ENCODE data around the gene SDHAF1.

SDHAF1 gene

DNA sequence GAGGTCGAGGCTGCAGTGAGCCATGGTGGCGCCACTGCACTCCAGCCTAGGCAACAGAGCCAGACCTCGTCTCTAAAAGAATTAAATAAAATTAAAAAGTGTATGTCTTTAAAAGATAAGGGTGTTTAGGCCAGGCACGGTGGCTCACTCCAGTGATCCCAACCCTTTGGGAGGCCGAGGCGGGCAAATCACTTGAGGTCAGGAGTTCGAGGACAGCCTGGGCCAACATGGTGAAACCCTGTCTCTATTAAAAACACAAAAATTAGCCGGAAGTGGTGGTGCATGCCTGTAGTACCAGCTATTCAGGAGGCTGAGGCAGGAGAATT, 7.5 kb upstream of the SDHAF1 start:
- no peak for DNase-seq

DNA sequence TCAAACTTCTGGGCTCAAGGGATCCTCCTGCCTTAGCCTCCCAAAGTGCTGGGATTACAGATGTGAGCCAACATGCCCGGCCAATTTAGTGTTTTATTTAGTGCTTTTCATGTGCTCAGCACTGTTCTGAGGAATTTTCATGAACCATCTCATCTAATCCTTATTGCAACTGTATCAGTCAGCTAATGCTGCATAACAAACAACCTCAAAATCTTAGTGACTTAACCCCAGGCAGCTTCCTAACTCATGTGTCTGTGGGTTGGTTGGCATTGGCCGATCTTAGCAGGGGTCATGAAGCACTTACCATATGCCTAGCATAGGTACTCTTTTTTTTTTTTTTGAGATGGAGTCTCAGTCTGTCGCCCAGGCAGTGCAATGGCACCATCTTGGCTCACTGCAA, 6.2 kb upstream of the SDHAF1 start:
- DNase-seq, result no peak

DNA sequence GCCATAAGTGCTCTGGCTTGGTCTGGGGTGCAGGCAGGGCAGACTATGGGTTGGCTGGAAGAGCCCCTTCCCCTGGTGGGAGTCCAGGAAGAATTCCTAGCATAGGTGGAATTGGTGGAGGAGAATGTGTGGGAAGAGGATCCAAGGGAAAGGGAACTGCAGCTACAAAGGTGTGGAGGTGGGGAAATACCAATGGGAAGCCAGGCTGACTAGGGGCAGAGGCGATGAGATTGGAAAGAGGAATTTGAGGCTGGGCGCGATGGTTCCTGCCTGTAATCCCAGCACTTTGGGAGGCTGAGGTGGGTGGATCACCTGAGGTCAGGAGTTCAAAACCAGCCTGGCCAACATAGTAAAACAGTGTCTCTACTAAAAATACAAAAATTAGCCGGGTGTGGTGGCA, 4.8 kb upstream of the SDHAF1 start:
- DNase-seq, result no peak

DNA sequence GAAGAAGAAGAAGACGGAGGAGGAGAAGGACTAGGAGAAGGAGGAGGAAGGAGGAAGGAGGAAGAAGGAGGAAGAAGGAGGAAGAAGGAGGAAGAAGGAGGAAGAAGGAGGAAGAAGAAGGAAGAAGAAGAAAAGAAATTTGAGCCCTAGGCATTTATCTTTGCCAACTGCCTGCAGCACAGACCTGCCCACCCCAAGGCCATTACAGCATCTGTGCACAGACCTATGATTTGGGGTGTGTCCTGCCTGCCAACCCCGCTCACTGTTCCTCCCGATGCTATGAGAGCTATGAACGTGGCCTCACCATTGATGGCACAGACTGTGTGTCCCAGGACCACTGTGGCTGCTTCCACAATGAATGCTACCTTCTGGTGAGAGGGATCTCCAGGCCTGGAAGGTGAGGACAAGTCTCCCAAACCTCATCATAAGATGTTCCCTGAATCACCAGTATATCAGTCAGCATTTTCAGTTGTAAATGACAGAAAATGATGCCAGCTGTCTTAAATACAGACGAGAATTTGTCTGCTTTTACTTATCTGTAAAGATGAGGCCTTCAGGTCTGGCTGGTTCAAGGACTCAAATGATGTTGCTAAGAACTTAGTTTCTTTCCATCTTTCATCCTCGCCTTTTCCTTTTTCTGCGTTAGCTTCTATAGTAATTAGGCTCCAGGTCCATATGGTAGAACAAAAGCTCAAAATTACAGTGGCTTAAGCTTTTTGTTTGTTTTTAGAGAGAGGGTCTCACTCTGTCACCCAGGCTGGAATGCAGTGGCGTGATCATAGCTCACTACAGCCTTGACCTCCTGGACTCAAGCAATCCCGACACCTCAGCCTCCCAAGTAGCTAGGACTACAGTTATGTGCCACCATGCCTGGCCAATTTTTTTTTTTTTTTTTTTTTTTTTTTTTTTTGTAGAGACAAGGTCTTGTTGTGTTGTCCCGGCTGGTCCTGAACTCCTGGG, 3.9 kb upstream of the SDHAF1 start:
- no peak for DNase-seq

DNA sequence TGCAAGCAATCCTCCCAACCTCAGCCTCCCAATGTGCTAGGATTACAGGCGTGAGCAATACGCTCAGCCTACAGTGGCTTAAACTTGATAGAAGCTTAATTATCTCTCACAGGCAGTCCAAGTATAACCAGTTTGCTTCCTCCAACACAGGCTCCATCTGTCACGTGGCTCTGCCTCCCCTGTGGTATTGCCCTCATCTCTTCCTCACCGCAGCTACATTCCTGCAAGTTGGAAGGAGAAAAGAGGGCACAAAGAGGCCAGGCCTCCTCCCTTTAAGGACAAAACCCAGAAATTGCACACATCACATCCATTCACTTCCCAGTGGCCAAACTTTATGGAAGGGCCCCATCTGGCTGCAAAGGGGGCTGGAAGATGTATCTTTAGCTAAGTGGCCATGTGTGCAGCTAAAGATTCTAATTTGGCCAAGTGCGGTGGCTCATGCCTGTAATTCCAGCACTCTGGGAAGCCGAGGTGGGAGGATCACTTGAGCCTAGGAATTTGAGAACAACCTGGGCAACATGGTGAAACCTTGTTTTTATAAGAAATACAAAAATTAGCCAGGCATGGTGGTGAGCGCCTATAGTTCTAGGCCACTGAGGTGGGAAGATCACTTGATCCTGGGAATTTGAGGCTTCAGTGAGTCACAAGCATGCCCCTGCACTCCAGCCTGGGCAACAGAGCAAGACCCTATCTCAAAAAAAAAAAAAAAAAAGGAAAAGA, 3.1 kb upstream of the SDHAF1 start:
- no peak for DNase-seq

DNA sequence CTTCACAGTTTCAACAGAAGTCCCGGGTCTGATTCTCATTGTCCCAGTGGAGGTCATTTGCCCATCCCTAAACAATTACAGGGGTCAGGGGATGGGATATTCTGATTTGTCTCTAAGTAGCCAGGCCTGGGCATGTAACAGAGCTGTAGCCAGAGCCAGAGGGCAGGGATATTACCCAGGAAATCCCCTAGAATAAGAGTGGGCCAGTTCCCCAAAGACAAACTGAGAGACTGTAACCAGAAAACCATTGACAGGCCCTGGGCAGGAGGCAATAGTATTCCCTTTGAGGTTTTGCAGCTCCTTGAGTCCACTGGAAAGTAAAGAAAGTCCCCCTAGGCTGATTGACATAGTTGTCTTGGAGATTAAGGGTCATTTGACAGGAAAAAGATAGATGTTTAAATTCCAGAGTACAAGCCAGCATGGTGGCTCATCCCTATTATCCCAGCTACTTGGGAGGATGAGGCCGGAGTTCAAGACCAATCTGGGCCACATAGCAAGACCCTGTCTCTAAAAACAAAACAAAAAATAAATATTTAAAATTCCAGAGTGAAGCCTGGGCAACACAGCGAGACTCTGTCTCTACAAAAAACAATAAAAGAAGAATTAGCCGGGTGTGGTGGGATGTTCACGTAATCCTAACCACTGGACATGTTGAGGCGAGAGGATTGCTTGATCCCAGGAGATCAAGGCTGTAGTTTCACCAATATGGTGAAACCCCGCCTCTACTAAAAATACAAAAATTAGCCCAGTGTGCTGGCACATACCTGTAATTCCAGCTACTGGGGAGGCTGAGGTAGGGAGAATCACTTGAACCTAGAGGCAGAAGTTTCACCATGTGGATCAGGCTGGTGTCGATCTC, 1.9 kb upstream of the SDHAF1 start:
- DNase-seq, result no peak

DNA sequence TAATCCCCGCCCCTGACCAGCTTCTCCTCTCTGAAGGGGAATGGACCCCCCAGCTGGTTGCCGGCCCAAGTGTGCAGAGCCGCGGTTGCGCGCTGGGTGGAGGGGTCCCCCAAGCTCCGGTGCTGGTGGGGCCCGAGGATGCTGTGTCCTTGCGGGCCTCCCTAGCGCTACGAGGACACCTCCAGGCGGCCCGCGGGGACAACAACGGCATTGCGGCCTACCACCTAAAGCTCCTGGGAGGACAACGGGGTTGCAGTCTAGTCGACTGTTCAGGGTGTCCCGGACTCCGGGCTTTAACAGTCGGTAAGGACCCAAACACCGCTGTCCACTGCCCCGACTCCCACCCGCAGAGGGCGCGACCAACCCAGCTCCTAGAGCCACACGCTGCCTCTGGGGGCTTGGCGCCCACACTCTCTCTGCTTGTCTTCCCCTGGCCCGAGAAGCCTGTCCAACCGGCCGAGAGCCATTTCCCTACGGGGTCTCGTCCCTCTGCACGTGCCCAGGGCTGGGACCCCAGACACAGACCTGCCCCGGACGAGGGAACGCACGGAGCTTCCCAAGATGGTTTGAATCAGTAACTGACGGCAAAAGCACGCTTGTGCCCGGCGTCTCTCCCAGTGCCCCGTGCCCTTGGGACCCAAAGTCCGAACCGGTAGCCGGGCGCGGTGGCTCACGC, 927 bp upstream of the SDHAF1 start:
- DNase-seq, result no peak

DNA sequence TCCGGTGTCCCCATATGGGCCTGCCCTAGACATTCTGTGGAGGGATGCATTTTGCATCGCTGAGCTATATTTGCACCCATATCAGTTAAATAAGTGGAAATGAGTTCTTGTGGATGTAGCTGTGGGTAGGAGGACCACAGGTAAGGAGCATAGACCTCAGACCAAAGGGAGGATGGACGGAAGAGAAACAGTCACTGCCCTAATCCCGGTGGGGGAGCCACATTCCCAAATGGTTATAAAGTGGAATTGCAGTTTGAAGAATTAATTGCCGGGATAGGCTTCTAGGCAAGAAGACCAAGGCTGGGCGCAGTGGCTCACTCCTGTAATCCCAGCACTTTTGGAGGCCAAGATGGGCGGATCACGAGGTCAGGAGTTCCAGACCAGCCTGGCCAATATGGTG, 1.8 kb downstream of the SDHAF1 start:
- DNase-seq, result no peak

DNA sequence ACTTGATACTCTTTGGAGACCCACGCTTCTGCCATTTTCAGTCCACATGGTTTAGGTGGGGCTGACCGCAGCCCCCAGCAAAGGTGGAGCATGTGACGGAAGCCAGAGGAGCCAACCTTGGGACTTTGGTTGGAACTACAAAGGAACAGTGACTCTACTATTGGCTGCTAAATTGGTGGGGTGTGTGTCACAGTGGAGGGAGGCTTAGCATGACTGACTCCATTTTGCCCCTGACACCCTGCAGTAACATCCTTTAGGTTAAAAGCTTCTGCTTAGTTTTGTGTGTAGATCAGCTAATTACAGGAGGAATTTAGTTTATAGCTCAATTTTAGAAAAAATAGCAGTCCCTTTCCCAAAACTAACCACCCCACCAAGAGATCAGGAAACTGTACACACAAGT, 6.6 kb downstream of the SDHAF1 start:
- no peak for DNase-seq

DNA sequence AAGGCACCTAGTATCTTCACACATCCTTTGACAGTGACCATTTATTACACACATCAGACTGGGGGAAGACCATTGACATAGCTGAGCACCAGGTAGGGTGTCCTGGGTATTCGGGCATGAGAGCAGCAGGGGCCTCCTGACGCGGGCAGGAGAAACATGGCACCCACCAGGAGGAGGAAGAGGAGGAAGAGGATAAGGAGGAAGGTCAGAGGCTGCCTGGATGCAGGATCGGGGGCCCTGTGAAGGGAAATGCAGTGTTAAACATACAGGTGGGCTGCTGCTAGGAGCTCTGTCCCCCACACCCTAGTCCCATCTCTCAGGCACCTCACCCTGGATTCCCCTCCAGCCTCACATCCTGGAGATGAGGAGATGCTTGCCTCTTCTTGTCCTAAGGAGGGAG, 8.3 kb downstream of the SDHAF1 start:
- no peak for DNase-seq

DNA sequence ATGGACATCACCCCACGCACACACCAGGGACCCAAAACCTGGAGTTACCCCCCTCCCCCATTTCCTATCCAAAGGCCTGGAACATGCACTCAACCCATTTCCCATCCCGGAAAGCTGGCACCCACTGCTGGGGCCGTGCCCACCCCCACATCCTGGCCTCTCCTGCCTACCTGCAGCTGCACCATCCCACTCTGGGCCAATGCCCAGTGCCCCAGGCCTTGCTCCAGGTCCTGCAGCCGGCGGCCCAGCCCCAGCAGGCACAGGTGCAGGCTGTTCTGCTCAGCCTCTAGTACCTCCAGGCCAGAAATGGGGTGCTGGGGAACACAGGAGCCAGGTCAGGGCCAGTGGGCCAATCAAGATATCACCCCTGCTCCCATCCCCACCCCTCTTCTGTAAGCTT, 12.0 kb downstream of the SDHAF1 start:
- no peak for DNase-seq

DNA sequence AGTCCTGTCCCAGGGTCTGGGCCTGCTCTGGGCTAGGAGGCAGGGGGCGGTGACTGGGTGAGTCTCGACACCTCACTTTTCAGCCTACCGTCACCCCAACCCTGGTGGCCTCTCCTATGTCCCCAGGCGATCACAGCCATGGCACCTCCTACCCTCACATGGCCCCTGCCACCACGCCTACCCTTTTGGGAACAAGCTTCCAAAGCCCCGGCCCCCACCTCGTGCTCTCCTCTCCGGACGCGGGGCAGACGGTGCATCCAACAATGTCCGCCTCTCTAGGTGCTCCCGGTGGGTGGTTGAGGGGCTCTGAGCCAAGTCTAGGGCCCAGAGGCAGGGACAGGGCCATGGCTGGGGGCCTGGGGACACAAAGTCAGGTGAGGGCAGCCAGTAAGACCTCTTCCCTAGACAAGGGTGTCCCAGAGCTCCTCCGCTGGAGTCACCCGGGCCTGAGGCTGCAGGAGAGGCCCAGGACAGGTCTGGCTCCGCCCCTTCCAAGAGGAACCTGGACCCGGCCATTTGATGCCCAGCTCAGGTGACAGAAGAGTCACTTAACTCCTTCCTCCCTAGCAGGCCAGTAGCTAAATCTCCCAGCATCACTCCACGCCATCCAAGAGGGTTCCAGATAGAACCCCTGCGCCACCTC, 13.5 kb downstream of the SDHAF1 start, which contains the start of gene SYNE4:
SYNE4 (minus strand) TSS at position 478 of the 643 bp plus-strand sequence; CDS start at position 346, 132 bp downstream.
- DNase-seq, result no peak

DNA sequence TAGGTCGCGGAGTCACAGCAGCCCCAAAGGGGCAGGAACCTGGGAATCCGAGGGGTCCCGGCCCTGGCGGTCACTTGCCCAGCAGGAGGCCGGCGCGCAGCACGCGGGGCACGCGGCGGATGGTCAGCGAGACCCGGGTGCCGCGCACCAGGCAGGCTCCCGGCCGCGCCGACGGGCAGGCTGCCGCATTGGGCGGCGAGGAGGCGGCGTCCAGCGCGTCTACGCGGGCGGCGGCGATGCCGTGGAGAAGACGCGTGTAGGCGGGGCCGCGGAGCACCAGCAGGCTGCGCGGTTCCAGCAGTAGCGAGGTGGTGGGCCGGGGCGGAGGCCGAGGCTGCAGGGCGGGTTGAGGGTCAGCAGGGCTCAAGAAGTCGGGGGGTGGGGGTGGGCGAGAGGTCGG, 14.2 kb downstream of the SDHAF1 start:
- DNase-seq, result peak; percentile 18 to 55

DNA sequence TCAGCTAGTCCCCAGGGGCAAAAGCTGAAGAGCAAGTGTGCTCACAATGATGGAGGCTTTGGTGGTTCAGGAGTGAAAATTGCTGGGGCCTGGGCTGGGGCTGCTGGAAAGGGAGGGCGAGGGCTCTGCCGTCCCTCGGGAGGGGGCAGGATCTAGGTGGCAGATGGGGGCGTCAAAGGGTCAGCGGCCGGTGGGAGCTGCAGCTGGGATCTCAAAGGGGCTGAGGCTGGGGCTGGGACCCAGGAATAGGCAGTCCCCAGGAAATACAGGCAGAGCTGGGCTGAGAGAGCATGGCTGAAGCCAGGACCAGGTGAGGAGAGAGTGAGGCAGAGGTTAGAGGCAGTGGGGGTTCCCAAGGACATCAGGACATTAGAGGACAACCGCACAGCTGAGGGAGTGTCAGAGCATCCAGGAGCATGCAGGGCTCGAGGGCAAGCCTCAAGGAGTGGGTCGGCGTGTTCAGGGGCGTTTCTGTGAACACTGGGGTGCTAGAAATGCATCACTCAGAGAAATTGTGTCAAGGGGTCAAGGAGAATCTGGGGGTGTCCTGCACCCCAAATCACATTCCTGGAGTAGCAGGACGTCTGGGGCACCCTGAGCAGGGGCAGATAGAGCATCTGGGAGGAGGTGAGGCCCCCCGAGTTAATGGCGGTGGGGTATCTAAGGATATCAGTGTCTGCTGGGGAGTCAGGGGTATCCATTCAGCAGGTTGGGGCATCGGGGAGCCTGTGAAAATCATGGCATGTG, 14.8 kb downstream of the SDHAF1 start:
- DNase-seq, result no peak

DNA sequence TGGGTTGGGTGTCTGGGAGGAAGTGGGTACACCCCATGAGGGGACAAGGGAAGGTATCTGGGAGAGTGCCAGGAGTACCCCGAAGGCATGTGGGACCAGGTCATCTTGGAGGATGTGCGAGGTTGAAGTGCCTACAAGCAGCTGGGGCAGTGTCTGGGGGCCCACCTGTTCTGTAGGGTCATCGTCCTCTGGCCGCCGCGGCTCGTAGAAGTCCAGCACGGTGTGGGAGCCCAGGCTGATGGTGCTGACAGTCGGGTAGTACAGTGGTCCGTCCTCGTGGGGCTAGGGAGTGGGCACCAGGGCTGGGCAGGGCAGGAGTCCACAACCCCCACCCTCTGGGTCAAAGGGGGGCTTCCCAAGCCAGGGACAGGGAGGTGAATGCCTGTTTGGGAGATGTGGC, 15.4 kb downstream of the SDHAF1 start:
- no peak for DNase-seq

DNA sequence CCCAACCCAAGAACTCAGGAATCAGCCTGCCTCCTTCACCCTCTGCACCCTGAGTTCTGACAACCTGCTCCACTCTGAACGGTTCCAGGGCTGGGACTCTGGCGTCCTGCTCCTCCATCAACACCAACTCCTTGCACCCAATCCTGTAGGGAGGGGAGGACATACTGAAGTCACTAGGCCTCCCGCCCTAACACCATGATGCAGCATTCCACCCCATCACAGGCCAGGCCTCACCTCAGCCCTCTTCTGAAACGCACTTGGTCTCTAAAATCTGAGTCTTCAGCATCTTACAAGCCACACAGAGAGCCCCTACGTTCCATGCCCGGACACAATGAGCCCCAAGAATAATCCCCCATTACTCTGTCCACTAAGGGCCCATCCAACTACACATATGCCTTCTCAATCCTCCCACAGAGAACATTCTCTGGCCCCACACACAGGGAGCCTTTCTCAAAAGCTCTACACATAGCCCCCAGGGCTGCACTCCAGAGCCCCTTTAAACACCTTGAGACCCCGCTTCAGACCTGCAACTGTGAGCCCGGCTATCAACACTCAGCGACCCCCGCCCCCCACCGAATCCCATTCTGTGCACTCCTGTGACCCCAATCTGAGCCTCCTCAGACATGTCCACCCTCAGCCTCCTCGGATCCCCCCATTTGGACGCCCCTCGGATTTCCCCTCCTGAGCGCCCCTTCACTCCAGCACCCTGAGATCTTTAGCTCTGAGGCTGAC, 18.5 kb downstream of the SDHAF1 start:
- DNase-seq, result no peak

DNA sequence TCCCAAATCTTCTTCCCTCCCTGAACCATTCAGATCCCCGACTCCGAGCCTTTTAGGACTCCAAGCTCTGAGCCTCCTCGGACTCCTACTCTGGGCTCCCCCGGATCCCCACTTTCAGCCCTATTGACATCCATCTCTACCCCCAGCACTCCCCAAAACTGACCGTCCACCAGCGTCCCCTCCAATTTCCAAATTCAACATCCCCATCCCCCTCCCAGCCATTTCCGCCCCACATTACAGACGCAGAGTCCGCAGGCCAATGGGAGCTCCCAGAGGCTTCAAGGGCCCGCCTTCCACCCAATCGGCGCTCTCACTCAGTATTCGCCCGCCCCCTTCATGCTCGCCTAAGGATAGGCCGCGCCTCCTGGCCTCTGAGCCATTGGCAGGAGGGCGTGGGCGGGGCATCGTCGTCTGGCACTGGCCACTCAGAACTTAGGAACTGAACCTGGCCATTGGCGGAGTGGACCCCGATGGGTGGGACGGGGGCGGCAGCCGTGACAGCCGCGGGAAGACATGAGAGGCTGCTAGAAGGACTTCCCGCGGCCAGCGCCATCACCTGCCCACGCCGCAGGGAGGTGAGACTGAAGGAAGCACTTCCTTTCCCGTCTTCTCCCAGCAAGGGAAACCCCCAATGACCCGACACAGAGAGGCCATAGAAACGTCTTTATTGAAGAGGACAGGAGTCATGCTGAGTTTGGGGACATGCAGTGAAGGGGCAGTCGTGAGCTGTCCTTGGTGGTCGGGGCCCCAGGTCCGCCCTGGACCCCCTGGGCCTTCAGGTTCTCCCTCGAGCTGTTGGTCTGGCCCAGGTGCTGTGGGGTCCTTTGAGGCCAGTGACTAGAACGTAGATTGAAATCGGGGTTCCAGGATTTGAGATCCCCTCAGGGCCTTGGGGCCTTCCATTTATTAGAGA, 19.3 kb downstream of the SDHAF1 start, which contains the start of gene ALKBH6:
ALKBH6 (minus strand) TSS at position 202 of the 913 bp plus-strand sequence. CDS start 816 bp downstream, outside the sequence.
- peak; percentile 98 to 99 for DNase-seq

DNA sequence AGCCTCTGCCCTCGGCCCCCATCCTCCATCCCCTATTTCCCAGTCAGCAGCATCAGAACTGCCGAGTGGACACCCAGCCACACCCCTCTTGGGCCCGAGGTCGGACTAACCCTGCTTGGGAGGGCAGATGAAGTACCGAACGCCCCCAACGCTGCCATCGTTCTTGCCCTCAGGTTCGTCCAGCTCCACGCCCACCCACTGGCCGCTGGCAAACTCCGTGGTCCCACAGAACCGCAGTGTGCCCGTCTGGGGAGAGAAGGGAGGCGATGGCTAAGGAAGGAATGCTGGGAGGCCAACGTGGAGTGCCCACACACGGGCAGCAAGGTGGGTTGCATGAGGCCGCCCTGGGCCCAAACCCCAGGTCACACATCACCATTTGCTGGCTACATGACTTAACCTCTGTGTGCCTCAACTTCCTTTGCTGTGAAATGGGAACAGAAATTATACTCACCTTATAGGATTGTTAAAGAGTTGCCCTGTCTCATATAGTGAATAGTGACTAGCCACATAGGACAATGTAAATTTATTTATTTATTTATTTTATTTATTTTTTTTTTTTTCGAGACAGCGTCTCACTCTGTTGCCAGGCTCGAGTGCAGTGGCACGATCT, 24.2 kb downstream of the SDHAF1 start:
- no peak for DNase-seq

DNA sequence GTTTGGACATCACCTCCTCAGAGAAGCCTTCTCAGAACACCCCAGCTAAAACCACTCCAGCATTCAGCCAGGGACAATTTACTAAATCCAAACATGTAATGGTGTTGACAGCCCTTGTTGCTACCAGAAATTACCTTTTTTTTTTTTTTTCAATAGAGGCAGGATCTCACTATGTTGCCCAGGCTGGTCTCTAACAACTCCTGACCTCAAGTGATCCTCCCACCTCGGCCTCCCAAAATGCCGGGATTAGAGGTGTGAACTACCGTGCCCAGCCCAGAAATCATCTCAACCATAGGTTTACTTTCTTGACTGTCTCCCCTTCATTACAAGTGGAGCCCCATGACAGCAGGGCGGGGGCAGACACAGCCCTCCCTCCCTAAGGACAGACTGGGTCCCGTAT, 28.4 kb downstream of the SDHAF1 start:
- DNase-seq, result no peak
